Esophagus squamous epithelium (tissue), 4 donors: ENCODE measurements around the gene MNT.

Source experiments
- POLR2A ChIP-seq, 4 donors: fragments of 450-650 bp; IDR thresholded peaks; one replicate each; pipeline ENCODE4 v1.6.1; 2017; ENCODE audit warnings: antibody characterized with exemption in 4 of 4, mild to moderate bottlenecking in 4 of 4, moderate library complexity in 3 of 4
- TF ChIP-seq, protein P1 (sequence below), 6 experiments: fragments of 450-650 bp in 4 of 6; fragments of 200-600 bp in 2 of 6; sonication (generic) in 2 of 6; IDR thresholded peaks; one replicate each; pipeline ENCODE4 v1.5.1; 2016 to 2019; ENCODE audit warnings: antibody characterized with exemption in 6 of 6, mild to moderate bottlenecking in 4 of 6, moderate library complexity in 4 of 6

GRCh38 chr17:2335726-2336214, 65.1 kb downstream of the MNT start:
- TF ChIP-seq, protein P1, sequence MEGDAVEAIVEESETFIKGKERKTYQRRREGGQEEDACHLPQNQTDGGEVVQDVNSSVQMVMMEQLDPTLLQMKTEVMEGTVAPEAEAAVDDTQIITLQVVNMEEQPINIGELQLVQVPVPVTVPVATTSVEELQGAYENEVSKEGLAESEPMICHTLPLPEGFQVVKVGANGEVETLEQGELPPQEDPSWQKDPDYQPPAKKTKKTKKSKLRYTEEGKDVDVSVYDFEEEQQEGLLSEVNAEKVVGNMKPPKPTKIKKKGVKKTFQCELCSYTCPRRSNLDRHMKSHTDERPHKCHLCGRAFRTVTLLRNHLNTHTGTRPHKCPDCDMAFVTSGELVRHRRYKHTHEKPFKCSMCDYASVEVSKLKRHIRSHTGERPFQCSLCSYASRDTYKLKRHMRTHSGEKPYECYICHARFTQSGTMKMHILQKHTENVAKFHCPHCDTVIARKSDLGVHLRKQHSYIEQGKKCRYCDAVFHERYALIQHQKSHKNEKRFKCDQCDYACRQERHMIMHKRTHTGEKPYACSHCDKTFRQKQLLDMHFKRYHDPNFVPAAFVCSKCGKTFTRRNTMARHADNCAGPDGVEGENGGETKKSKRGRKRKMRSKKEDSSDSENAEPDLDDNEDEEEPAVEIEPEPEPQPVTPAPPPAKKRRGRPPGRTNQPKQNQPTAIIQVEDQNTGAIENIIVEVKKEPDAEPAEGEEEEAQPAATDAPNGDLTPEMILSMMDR (IDR thresholded peaks at IDR 0.05) = no peak
- no peak for TF ChIP-seq POLR2A (IDR thresholded peaks at IDR 0.05)
